Activated gamma-delta T cell treated with Interleukin-2 at 50 U/mL for 16 hours (primary cell): ENCODE data around the gene HOGA1.
A peak's percentile ranks its signal among the peaks of the same experiment; 100 is the strongest.
"Not testable (repeated sequence)": the region's sequence is repeated elsewhere in the genome, so short reads cannot be mapped to it uniquely, and the experiment has no call there.

ENCODE experiments used
- DNase-seq: peaks from one replicate; pipeline ENCODE4 v3.0.0-alpha.2; 2020

The HOGA1 gene

GRCh38 chr10:97612386-97612785 is 28.2 kb downstream of the HOGA1 start:
- no peak for DNase-seq

DNA sequence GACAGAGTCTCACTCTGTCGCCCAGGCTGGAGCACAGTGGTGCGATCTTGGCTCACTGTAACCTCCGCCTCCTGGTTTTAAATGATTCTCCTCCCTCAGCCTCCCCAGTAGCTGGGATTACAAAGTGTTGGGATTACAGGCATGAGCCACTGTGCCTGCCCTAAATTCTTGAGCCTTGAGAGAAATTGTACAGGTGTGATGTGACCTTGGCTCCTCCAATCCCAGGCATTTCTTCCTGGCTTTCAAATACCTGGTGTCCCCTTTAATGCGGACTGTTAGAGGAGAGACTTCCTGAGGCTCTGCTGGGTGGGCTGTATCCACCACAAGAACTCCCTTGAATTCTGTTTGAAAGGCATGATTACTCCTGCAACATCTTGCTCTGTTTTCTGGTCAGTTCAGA is 34.1 kb downstream of the HOGA1 start:
- DNase-seq = no peak

GRCh38 chr10:97618733-97619132 is 34.5 kb downstream of the HOGA1 start:
- no peak for DNase-seq

DNA sequence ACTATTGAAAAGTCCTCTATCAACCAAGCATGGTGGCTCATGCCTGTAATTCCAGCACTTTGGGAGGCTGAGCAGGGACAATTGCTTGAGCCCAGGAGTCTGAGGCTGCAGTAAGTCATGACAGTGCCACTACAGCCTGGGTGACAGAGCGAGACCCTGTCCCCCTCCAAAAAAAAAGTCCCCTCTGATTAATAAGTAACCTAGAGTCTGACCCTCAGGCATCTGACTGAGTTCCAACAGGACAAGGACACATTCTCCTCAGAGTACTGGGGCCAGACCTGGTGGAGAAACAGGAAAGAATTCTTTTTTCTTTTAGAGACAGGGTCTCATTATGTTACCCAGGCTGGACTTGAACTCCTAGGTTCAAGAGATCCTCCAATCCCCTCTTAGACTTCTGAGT is 39.1 kb downstream of the HOGA1 start:
- DNase-seq = no peak

GRCh38 chr10:97627731-97628130 is 43.5 kb downstream of the HOGA1 start:
- DNase-seq = no peak

DNA sequence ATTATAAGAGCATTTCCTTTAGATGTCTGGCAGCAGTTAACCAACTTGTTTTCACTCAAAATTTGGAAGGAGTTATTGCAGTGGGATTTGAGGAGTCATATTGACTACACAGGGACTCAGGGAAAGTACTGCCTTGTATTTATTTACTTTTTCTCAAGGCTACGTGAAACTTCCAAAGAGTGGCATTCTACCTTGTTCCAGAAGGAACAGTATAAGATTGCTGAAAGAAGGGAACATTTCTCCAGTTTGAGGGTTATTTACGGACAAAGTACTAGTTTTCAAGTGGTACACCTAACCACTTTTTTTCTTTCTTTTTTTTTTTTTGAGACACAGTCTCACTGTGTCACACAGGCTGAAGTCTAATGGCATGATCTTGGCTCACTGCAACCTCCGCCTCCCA is 44.0 kb downstream of the HOGA1 start:
- DNase-seq = no peak

- DNase-seq = no peak
Observed at GRCh38 chr10:97629289-97629688, 45.1 kb downstream of the HOGA1 start.

DNA sequence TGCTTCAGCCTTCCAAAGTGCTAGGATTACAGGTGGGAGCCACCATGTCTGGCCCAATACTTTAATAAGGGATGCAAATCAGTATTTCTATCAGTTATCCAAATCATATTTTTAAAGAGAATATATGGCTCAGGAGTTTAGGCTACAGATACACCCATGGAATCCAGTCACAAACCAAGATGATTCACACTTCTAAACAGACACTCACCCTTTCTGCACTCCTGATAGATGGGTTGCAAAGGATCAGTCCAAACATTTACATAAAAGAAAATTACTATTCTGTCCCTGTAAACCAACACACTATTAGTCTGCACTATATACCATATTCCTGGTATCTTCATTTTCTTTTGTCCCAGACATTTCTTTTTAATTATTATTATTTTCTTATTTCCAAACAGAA is 46.9 kb downstream of the HOGA1 start:
- DNase-seq = no peak

GRCh38 chr10:97632949-97633884 is 49.0 kb downstream of the HOGA1 start, which contains the start of gene MORN4:
TSS of gene MORN4 (minus strand) at chr10:97633500. CDS start at chr10:97619653, 13,847 bp downstream.
- peak; percentile 91 for DNase-seq

GRCh38 chr10:97633921-97634320 is 49.7 kb downstream of the HOGA1 start:
- no peak for DNase-seq

DNA sequence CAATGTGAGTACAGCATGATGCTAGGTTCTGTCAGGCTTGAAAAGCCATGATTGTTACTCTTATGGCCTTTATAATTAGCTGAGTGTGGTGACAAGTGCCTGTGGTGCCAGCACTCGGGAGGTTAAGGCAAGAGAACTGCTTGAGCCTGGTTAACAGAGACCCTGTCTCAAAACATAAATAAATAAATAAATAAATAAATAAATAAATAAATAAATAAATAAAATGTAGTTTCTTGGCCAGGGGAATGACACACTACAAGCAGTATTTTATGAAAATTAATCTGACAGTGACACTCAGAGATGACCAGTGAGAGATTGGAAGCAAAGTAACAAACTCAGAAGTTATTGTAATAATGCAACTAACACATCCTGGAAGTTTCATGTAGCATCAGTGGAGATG is 51.4 kb downstream of the HOGA1 start:
- no peak for DNase-seq

- not testable (repeated sequence) for DNase-seq
Observed at GRCh38 chr10:97639090-97639489, 54.9 kb downstream of the HOGA1 start.

DNA sequence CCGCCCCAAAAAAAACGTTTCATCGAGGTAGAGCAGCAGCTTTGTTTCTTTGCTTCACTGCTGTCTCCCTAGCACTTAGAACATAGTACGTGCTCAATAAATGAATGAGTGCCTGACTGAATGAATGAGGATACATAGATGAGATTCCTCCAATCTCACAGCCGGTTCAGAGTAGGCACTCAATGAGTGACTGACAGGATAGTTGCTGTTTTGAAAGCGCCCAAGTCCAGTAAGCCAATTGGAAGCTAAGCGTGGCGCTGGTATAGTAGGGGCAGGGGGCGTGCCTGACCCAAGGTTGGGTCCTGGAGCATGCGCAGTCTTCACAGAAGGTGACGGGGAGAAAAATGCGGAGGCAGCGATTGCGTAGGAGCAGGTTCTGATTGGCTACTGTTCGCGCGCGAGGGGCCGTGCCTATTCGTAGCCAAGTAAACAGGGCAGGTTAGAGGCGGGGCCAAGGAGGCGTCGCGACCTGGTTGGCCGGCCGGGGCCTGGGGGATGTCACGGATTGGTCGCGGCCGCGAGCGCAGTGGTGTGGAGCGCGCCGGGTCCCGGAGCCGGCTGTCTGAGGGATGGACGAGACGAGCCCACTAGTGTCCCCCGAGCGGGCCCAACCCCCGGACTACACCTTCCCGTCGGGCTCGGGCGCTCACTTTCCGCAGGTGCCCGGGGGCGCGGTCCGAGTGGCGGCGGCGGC is 56.1 kb downstream of the HOGA1 start, which contains the start of gene PI4K2A:
PI4K2A (plus strand) TSS at position 498 of the 694 bp plus-strand sequence; CDS start at position 570, 72 bp downstream.
- DNase-seq = peak; percentile 98

DNA sequence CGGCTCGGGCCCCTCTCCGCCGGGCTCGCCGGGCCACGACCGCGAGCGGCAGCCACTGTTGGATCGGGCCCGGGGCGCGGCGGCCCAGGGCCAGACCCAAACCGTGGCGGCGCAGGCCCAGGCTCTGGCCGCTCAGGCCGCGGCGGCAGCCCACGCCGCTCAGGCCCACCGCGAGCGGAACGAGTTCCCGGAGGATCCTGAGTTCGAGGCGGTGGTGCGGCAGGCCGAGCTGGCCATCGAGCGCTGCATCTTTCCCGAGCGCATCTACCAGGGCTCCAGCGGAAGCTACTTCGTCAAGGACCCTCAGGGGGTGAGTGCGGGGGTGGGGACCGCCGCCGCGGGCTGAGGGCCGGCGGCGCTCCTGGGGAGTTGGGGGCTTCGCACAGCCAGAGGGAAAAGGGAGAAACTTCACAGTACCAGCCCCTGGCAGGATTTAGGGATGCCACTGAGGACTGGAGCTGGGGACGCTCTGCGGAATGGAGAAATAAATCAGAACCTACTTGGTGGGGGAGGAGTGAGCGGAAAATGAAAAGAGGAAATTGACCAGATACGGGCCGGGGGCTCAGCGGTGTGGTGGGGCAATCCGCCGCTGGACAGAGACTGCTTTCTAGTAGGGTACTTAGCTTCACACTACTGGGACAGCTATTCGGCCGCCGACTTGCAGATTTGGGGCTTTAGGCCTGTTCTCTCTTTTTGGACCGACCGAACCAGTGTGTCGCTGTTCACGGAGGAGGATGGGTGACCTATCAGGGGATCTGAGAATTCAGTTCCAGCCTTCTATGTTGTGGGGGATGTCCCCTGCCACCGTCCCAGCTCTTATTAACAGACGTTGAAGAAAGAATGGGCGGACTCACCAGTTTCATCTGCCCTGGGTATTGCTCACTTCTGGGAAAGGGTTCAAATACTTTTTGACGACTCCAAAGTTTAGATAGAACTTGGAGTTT is 57.0 kb downstream of the HOGA1 start:
- peak; percentile 3 for DNase-seq

DNA sequence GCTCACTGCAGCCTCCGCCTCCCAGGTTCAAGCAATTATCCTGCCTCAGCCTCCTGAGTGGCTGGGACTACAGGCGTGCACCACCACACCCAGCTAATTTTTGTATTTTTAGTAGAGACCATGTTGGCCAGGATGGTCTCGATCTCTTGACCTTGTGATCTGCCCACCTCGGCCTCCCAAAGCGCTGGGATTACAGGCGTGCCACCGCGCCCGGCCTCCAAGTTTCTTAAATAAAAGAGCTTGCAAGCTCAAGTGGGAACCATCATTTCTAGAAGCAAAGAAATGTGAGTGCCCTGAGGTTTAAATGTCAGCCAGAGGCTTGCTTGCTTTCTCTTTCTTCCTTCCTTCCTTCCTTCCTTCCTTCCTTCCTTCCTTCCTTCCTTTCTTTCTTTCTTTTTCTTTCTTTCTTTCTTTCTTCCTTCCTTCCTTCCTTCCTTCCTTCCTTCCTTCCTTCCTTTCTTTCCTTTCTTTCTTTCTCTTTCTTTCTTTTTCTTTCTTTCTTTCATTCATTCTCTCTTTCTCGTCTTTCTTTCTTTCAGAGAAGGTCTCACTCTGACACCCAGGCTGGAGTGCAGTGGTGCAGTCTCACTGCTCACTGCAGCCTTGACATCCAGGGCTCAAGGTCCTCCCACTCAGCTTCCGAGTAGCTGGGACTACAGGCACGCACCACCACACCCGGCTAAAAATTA is 58.4 kb downstream of the HOGA1 start:
- DNase-seq = not testable (repeated sequence)

DNA sequence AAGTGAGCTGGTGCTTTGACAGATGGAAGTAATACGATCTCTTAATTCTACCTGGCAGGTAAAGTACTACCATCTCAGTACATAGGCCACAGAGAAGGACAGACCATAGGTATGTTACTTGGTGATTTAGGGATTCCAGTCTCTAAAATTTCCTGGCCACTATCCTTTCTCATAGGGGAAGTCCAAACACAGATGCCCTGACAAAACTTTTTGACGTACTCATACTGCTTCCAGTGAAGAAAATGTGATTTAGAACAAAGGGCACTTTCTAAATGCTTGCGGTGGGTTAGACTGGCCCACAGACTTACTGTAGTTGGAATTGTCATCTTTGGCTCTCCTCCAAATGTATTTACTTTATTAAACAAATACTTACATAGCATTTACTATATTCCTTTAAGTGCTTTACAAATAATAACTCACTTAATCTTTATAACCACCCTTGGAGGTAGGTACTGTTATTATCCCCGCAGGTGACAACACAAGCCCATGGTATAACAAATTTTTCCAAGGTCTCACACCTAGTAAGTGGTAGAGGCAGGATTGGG is 59.3 kb downstream of the HOGA1 start:
- no peak for DNase-seq

DNA sequence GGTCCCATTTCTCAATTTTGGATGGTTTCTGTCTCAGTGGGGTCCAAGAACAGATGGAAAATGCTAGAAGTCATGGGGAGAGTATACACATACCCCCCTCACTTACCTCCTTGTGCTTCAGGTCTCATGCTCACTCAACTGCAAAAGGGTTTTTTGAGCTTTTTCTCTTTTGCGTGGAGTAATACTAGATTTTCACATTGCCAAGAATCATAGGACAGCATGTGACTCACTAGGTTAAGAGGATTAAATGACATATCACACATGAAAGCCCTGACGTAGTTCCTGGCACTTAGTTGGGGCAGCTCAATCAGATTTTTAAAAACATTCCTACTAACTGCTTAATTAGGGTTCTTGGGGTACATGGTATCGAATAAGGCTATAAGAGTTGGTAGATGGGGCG is 60.7 kb downstream of the HOGA1 start:
- no peak for DNase-seq

DNA sequence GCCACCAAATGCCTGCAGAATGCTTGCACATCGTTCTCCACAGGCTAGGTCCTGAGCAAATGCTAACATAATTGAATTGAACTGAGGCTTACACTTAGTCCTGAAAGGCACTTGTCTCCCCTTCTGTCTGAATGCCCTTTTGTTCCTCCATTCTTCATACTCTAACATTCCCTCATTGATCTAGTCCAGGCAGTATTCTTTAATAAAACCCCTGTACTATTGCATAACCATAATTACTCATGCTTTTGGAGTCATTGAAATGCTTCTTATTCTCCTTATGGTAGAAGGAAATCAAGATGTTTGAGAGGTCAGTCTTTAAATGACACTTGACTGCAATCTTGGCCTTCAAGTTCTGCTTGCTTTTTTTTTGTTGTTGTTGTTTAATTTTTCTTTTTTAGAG is 63.4 kb downstream of the HOGA1 start:
- no peak for DNase-seq

GRCh38 chr10:97648562-97649404 is 64.6 kb downstream of the HOGA1 start:
- DNase-seq = peak; percentile 36

- DNase-seq = not testable (repeated sequence)
Observed at GRCh38 chr10:97649405-97649750, 65.2 kb downstream of the HOGA1 start.

DNA sequence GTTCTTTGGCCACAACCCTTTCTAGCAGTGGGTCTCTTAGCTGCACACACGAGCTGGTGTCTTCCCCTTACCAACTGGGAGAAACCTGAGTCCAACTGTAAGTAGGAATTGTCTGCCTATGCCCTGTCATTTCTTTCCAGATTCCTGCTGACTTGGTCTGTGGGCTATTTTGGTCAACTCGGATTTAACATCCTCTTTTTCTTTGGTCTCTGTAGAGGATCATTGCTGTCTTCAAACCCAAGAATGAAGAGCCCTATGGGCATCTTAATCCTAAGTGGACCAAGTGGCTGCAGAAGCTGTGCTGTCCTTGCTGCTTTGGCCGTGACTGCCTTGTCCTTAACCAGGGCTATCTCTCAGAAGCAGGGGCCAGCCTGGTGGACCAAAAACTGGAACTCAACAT is 66.5 kb downstream of the HOGA1 start:
- DNase-seq = no peak
